GM18498 (cell line): ENCODE results near the gene AMIGO3.
"Not testable (repeated sequence)": the region's sequence is repeated elsewhere in the genome, so short reads cannot be mapped to it uniquely, and the experiment has no call there.

Experiments used
- ATAC-seq: cut with Tn5 transposase; IDR thresholded peaks from one replicate; pipeline ENCODE4 v1.9.1; 2021; ENCODE audit warnings: mild to moderate bottlenecking, moderate library complexity; ENCODE audit not compliant: unreplicated experiment

AMIGO3 gene

DNA sequence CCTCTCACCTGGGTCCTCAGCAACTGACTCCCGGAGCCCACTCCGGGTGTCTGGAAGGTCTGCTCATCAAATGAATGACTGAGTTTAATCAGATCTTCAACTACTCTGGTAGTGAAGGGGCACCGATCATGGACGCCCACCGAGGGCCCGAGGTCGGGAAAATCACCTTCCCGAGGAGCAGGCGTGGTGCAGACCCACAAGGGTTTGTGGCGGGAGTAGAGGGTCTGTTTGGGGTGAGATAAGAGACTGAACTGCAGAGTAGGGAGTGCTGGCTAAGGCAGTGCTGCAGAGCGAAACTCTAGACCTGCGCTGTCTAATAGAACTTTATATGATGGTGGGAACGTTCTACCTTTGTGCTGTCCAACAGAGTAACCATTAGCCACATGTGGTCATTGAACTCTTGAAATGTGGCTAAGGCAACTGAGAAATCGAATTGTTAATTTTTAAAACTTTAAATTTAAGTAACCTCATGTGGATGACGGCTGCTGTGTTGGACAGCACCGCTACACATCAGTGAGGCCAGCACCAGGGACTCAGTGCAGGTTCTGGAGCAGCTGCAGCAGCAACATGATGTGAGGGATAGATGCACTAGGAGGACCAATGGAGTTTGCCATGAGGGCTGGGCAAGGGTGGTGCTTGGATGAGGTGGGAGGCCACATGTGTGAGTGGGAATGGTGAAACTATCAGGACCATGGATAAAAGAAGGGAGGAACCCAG is 29.4 kb downstream of the AMIGO3 start:
- not testable (repeated sequence) for ATAC-seq

GRCh38 chr3:49689046-49689907 is 30.2 kb downstream of the AMIGO3 start, which contains the start of the genes MST1 and RNF123:
Gene MST1, minus strand, starts transcription at chr3:49689474. Its CDS starts 783 bp downstream, at chr3:49688691.
Gene RNF123, plus strand, starts transcription at chr3:49689557. Its CDS starts 1,609 bp downstream, at chr3:49691166.
- ATAC-seq = peak; percentile 55

DNA sequence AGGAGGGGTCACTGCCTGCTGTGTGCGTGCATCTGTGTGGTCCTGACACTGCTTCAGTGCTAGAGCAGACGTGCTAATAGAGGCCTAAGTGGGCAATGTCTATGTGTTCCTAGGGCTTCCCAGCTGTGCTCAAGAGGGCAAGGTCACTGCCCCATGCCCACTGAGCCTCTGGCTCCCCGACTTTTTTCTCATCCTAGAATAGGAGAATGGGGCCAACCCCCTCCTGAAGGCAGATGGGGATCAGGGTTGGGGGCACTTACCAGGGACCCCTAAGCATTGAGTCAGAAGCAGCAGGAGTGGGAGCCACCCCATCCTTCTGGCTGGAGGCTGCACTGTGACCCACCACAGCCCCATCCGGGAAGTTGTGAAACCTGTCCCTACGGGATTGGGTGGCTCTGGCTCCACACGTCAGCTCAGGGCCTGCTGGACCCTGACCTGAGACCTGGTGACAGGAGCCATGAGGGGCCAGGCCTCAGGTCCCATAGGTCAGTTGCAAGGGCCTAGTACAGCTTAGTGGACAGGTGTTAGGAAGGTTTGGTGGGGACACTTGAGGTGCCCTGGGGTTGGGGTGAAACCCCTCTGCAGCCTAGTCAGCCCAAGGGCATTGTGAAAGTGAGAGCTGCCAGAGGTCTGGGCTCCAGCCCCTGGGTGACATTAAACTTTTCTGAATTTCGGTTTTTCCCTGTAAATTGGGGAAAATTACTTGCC is 31.0 kb downstream of the AMIGO3 start:
- peak; percentile 3 for ATAC-seq

GRCh38 chr3:49687424-49687795 is 32.1 kb downstream of the AMIGO3 start:
- not testable (repeated sequence) for ATAC-seq

- not testable (repeated sequence) for ATAC-seq
These were observed 32.6 kb downstream of the AMIGO3 start for GRCh38 chr3:49686769-49687423.

DNA sequence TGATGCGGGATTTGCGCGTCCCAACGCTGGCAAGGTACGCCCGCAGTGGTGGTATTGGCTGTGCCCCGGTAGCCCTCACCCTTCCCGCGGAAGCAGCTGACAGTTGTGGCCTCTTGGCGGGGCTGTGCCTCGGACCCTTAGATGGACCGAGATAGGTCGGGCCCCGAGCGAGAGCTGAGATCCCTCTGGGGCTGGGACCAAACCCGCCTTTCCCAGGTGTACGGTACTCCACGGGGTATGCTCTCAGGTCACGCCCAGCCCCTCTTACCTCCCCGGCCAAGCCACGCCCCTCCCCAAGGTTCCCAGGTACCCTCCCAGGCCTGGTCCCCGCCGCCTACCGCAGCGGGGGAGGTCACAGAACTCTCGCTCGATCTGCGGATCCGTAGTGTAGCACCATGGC is 33.1 kb downstream of the AMIGO3 start:
- not testable (repeated sequence) for ATAC-seq

- ATAC-seq = not testable (repeated sequence)
These were observed 33.6 kb downstream of the AMIGO3 start for GRCh38 chr3:49685846-49686245.

DNA sequence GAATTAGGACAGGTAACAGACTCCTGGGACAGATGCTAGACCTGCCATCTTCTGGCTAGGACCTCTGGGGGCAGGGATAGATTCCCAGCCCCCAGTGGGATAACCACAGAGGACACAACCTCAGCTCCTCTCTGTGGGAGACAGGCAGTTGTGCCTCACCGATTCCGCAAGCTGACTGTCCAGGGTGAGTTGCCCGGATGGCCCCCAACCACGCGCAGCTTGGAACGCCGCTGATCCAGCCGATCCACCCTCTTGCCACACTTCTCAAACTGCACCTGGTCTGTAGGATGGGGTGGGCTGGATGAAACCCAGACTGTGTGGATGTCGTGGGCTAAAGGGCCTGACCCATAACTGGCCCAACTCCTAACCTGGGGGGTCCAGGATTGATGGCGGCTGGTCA is 34.4 kb downstream of the AMIGO3 start:
- not testable (repeated sequence) for ATAC-seq

- not testable (repeated sequence) for ATAC-seq
These were observed 35.0 kb downstream of the AMIGO3 start for GRCh38 chr3:49684453-49684852.

DNA sequence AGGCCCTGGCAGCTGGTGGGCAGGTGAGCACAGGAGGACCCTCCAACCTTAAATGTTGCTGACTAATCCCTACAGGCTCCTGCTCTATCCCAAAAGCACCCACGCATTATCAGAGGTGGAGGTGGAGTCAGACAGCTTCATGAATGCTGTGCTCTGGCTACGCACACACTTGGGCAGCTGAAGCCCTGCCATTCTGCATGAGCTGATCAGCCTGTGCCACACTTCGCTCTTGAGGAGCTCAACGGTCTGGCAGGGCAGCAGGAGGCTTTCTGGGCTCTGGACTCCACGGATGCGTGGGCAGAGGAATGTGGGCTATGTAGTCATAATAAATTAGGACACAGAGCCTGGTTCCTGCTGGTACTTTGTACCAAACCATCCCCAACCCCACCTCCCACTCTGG is 36.3 kb downstream of the AMIGO3 start:
- ATAC-seq = no peak

DNA sequence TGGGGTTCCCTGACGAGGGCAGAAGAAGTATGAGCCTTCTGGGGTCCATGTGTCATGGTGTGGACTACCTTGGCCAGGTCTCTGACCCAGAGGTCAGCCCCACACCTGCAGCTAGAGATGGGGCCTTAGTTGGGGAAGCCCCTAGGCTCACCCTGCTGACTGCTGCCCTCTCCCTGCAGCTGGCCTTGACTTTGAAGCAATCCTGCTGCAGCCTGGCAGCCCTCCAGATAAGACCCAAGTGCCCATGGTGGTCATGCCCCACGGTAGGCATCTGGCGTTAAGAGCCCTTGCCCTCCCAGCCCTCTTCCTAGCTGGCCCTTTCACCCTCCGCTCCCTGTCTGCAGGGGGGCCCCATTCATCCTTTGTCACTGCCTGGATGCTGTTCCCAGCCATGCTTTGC is 37.9 kb downstream of the AMIGO3 start:
- no peak for ATAC-seq

- no peak for ATAC-seq
These were observed 38.3 kb downstream of the AMIGO3 start for GRCh38 chr3:49681232-49681522.

- no peak for ATAC-seq
These were observed 38.8 kb downstream of the AMIGO3 start for GRCh38 chr3:49680493-49681231.

DNA sequence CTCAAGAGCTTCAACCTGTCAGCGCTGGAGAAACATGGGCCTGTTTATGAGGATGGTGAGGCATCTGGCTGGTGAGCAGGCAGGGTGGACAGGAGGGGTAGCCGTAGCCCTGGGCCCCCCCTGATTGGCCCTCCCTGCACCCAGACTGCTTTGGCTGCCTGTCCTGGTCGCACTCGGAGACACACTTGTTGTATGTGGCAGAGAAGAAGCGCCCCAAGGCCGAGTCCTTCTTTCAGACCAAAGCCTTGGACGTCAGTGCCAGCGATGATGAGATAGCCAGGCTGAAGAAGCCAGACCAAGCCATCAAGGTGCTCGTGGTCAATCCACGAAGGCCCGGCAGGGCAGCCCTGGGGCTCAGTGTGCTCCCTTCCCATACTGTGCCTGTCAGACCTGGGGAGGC is 43.6 kb downstream of the AMIGO3 start:
- ATAC-seq = no peak

DNA sequence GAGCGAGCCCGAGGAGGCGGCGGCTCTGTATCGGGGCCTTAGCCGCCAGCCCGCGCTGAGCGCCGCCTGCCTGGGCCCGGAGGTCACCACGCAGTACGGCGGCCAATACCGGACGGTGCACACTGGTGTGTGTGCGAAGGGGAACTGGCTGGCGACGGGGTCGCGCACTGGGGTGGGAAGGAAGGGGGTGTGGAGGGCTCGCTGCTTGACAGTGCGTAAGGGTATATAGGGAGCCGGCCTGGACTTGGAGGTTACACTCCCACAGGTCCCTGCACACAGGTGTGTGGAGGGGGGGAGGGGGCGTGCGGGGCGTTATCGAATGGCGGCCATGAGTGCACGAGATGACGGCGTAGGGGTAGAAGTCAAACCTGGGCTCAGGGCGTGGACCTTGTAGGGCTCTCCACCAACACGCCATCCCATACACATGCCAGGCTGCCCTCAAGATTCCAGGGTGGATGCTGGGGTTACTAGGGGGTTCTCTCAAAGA is 44.9 kb downstream of the AMIGO3 start:
- peak; percentile 25 for ATAC-seq

GRCh38 chr3:49673715-49674496 is 45.6 kb downstream of the AMIGO3 start, which contains the start of gene APEH:
Gene APEH, plus strand, starts transcription at chr3:49674351. Its CDS starts 51 bp downstream, at chr3:49674402.
- peak; percentile 81 for ATAC-seq

- ATAC-seq = no peak
These were observed 46.3 kb downstream of the AMIGO3 start for GRCh38 chr3:49673121-49673714.
